Measurements from ENCODE around the gene MRPS15.
A peak's percentile ranks its signal among the peaks of the same experiment; 100 is the strongest.
"Not testable (repeated sequence)": the region's sequence is repeated elsewhere in the genome, so short reads cannot be mapped to it uniquely, and the experiment has no call there.

MRPS15 gene

DNA sequence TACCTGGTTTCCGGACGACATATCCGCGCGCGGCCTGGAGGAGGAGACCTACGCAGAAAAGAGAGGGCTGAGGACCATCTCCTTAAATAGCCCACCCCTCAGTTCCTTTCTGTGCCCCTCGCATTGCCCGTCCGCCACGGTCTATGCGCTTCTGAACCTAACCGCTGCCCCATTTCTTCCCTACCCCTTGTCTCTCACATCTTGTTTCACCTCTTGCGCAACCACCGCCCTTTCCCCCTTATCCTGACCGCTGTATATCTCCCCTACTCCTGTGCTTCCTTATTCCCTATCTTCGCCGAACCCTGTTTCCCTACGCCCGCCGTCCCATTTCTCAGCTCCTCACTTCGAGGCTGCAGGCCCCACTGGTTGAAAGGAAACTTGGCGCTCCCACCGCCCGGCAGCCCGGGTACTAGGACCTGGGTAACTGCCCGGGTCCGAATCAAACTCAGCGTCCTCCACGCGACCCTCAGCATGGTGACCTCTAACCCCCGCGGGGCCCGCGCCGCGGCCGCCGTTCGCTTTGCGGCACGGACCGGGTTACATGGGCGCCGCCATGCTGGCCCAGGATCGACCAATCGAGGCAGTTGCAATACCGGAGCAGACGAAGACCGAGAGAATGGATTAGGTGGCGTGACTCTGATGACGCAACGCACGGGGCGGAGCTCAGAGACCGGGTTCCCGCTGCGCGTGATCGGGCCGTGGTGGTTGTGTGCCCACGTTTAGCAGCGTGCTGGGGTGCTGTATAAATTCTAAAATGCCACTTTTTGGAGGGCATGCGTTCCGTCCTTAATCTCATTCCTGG, at the start of gene MRPS15:
Gene MRPS15, minus strand, starts transcription at position 582 of the 802 bp plus-strand sequence. Its CDS starts 109 bp downstream, at position 473.
- ChIA-PET POLR2A (interaction anchor here (0.5 to 1.0 kb wide), 7 partner anchors 12 to 1334 kb away, joined by 3 to 9 read pairs (median 4); partner anchors contain the start of genes OSCP1 and ZC3H12A), CTCF (interaction anchor here (0.6 to 2.1 kb wide), 6 partner anchors 11 to 119 kb away, joined by 3 to 7 read pairs (median 3); partner anchors contain the start of gene OSCP1)
- TF ChIP-seq, protein P1, sequence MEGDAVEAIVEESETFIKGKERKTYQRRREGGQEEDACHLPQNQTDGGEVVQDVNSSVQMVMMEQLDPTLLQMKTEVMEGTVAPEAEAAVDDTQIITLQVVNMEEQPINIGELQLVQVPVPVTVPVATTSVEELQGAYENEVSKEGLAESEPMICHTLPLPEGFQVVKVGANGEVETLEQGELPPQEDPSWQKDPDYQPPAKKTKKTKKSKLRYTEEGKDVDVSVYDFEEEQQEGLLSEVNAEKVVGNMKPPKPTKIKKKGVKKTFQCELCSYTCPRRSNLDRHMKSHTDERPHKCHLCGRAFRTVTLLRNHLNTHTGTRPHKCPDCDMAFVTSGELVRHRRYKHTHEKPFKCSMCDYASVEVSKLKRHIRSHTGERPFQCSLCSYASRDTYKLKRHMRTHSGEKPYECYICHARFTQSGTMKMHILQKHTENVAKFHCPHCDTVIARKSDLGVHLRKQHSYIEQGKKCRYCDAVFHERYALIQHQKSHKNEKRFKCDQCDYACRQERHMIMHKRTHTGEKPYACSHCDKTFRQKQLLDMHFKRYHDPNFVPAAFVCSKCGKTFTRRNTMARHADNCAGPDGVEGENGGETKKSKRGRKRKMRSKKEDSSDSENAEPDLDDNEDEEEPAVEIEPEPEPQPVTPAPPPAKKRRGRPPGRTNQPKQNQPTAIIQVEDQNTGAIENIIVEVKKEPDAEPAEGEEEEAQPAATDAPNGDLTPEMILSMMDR (IDR thresholded peaks at IDR 0.05; ENCODE audit: control extremely low read depth, extremely low read depth, low read depth, missing control alignments), result no peak
- peak; percentile 97 for DNase-seq (ENCODE audit: extremely low spot score)

DNA sequence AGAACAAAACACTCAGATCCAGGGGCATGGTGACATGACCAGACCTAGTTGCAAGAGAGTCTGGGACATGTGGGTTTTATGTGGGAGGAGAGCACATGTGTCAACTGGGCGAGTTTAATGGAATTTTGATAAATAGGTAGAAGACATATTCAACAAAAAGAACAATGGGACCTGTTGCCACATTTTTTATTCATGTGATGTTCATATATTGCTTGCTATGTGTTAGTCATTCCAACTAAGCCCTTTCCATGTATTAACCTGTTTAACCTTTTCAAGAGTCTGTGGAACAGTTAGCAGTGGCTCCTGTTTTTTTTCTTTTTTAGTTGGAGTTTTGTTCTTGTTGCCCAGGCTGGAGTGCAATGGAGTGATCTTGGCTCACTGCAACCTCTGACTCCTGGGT, 48.7 kb upstream of the MRPS15 start:
- TF ChIP-seq, protein P1 (IDR thresholded peaks at IDR 0.05; ENCODE audit: control extremely low read depth, extremely low read depth, low read depth, missing control alignments), result no peak
- DNase-seq (ENCODE audit: extremely low spot score), result no peak
- ChIA-PET CTCF (no interaction called here), POLR2A (no interaction called here)

DNA sequence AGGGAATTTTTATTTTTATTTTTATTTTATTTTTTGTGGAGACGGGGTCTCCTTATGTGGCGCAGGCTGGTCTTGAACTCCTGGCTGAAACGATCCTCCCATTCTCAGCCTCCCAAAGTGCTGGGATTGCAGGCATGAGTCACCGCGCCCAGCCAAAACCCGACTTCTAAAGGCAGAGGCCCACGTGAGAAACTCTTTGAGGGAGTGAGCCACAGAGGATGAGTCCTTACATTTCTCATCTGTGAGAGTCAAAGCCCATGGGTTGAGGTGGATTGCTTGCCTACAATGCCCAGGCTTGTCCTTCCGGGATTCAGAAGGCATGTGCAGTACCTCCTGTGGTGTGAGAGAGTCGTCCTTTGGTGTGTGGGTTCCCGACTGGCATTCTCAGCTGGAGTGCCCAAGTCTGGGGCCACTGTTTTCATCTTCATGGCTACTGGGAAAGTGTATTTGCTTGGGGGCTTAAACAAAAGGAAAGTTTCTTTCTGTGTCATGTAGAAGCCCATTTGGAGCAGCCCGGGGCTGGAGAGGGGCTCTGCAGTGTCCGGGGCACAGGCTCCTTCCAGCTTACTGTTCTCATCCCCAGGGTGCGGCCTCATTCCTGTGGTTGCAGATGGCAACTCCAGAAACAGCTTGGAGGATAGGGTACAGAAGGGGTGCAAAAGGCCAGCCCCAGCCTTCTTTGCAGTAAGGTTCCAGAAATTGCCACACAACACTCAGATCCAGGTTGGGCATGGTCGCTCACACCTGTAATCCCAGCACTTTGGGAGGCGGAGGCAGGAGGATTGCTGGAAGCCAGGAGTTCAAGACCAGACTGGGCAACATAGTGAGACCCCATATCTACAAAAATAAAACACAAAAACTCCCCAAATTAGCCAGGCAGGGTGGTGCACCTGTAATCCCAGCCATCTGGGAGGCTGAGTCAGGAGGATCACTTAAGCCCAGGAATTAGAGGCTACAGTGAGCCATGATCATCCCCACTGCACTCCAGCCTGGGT, 47.9 kb upstream of the MRPS15 start:
- CTCF ChIA-PET, result no interaction called here
- TF ChIP-seq, protein P1 (IDR thresholded peaks at IDR 0.05; ENCODE audit: control extremely low read depth, extremely low read depth, low read depth, missing control alignments), result no peak
- DNase-seq (ENCODE audit: extremely low spot score), result no peak
- POLR2A ChIA-PET, result no interaction called here

DNA sequence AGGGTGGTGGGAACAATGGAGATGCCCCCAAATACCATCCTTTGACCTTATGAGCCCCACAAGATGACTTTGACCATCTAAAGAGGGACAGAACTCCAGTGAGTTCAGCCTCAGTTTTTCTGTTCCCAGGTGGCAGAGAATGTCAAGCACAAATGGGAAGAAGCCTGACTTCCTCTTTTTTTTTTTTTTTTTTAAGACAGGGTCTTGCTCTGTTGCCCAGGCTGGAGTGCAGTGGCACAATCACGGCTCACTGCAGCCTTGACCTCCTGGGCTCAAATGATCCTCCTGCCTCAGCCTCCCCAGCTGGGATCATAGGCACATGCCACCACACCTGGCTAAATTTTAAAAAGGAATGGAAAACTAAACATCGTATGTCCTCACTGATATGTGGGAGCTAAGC, 47.0 kb upstream of the MRPS15 start:
- POLR2A ChIA-PET; CTCF ChIA-PET; DNase-seq (ENCODE audit: extremely low spot score): not testable (repeated sequence)

DNA sequence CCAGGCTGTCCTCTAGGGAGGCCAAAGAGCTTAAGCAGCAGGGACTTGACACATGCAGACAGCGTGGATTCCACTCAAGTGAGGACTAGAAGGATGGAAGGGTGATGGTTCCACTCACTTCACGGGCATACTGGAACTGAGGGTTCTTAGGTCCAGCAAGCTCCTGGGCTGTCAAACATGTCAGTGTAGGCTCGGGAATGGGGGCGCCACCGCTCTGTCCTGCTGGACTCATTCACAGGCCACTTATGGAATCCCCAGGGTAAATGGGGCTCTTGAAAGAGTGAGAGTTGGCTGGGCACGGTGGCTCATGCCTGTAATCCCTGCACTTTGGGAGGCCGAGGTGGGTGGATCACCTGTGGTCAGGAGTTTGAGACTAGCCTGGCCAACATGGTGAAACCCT, 46.2 kb upstream of the MRPS15 start:
- TF ChIP-seq, protein P1 (IDR thresholded peaks at IDR 0.05; ENCODE audit: control extremely low read depth, extremely low read depth, low read depth, missing control alignments), result no peak
- no peak for DNase-seq (ENCODE audit: extremely low spot score)
- CTCF ChIA-PET, result no interaction called here
- POLR2A ChIA-PET, result no interaction called here

DNA sequence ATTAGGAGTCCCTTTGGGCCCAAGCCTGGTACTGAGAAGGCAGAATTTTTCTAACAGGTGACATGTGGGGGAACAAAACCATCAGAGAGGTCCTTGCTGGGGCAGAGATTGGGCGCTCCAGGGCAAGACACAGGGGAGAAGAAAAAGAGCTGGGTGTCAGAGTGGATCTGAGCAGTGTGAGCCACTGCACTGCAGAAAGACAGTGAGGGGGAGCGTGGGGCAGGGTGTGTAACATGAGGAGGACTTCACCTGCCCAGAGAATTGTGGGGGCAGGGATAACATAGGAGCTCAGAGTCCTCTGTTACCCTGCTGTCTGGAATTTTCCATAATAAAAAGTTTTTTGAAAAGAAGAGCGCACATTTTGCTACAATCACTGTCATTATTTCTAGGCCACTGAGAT, 44.1 kb upstream of the MRPS15 start:
- no peak for DNase-seq (ENCODE audit: extremely low spot score)
- ChIA-PET POLR2A (no interaction called here), CTCF (interaction anchor here (3.5 kb wide), 1 partner anchor 8 kb away, joined by 21 read pairs; no protein-coding TSS in a partner anchor)
- TF ChIP-seq, protein P1 (IDR thresholded peaks at IDR 0.05; ENCODE audit: control extremely low read depth, extremely low read depth, low read depth, missing control alignments), result no peak

Data from GM10248 (cell line).